ENCODE data around the gene C11orf91.
A peak's percentile ranks its signal among the peaks of the same experiment; 100 is the strongest.
"Not testable (repeated sequence)": the region's sequence is repeated elsewhere in the genome, so short reads cannot be mapped to it uniquely, and the experiment has no call there.

C11orf91 gene

DNA sequence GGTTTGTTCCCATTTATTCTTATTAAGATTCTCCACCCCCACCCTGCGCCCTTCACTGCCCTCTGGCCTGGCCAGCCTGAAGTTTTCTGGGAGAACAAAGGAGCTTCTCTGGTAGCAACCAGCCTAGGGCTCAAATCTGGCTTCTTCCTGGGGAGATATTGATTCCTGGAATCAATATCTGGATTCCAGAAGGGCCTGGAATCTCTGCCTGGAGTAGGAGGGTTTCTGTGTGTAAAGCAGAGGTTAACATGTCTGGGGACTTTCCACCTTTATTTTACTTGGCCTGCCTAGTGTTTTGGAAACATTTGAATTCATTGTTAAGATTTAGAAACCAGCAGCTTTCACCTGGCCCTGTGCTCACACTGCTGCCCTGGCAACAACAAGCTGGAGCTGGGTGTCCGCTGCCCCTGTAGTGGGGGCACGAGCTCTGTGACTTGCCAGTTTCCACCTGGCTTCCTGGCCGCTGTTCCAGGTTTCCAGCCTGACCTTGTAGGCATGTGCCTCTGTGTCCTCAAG is 5.5 kb downstream of the C11orf91 start:
- no peak for DNase-seq

DNA sequence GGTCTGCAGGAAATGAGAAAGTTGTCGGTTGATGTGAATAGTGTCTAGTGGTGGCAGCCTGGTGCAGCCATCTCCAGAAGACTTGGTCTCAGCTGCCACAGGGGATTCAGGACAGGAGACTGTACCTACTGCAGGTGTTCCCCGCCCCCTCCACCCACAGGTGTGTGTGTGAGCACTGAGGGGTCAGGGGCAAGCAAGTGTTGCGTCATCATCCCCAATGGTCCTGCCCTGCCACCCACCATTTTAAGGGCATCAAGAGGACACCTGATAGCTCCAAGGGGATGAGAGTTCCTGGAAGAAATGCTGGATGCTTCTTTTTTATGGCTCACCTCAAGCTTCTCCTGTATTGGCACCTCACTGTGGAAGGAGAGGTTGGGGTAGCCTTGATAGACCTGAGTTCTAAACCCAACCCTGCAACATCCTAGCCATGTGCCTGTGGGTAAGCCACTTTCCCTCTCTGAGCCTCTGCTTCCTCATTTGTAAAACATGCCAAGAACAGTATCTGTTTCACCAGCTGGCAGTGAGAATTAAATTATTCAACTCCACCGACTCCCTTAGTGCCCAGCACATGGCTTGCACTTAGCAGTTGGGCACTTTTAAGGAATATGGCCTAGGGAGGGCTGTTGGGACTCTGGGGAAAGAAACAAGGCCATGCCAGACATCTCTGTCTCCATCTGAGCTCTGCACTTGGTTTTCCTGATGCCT is 6.1 kb downstream of the C11orf91 start:
- DNase-seq: no peak

DNA sequence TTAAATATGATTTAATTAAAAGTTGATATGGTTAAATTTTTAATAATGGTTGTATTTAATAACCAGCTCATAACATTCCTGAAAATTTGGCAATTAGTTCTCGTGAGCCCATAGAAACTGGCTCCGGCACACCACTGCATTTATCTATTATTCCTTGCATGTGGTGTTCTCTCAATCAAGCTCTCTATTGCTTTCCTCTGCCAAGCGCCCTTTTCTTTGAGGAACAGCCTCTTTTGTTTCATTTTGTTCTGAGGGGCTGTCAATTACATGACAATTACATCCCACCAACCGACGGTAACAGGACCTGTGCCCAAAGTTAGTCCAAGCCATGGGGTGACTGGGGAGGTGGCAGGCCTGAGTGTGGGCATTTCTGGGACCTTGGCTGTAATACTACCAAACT is 8.1 kb downstream of the C11orf91 start:
- no peak for DNase-seq

DNA sequence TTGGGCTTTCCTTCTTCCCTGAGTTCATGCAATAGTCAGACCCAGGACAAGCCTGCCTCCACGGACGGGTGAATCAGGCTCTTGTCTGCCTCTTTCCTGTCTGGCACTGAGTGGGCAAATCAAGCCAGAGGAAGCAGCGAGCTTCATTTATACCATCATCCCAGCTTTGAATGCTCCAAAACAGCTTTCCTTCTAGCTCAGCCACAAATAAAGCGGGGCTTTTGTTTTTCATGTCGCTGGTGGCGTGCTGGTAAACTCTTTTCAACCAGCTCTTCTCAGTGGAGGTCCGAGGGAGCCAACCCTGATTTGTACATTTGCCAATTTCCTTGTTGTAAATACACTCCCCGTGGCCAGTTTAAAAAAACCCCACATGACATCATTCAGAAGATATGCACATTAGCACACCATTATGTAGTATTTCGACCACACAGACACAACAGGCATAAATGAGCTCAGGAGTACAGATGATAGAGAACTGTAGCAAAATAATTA is 8.6 kb downstream of the C11orf91 start:
- peak; percentile 65 for DNase-seq

DNA sequence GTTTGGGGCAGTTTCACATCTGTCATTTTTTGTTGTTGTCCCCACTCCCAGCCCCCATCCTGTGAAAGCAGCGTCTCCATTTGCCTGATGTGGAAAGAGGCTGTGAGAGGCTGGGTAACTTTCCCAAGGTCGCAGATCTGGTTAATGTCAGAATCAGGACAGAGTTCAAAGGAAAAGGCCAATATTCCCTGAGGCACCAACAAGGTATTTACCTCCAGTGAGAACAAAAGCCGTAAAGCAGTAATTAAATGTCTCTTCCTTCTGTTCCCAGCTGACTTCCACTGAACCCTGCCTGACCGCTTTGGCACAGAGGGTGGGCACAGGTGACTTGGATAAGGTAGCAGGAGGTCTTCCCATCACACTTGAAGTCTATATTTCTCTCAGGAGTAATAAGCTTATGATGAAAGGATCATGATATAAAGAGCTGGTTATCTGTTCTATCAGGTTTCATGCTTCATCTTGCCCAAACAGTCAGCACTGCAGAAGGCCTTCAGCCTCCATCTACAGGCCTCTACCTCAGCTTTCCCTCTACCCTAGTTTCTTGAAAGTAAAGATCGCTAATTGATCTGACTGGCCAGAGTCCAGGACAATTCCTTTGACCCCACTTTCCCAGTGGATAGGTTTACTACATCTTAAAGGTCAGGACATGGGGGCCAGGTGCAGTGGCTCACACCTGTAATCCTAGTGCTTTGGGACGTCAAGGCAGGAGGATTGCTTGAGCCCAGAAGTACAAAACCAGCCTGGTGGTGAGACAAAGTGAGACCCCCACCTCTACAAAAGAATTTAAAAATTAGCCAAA is 9.4 kb downstream of the C11orf91 start:
- no peak for DNase-seq

DNA sequence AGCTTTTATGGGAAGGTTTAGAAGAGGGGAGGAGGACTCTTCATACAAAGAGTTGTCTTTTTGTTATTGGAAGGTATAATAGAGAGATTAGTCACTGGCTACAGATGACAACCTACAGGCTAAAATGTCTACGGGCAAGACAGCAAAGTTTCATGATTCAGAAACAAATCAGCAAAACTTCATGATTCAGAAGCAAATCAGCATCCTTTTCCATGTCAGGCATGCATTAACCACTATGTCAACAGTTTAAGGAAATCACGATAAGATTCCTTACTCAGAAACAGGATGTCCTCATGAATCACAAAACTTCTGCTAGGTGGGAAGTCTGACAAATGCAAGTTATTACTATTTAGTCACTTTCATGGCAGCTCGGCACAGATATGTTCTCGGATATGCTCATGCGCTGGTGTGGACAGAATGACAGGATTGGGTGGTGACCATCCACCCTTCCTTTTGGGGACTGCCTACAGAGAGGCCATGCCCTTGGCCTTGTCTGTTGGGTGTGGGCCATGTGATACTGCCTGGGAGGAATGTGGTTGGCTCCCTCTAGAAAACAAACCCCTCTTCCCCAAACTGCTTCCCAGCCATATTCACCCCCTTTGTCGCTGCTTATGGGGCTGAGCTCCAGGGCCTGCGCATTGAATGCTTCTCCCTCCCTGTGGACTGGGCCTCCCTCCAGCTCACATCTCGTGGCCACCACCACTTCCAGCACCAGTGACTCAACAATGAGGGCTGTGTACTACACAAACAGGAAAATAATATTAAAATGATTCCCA is 10.1 kb downstream of the C11orf91 start:
- DNase-seq: no peak

DNA sequence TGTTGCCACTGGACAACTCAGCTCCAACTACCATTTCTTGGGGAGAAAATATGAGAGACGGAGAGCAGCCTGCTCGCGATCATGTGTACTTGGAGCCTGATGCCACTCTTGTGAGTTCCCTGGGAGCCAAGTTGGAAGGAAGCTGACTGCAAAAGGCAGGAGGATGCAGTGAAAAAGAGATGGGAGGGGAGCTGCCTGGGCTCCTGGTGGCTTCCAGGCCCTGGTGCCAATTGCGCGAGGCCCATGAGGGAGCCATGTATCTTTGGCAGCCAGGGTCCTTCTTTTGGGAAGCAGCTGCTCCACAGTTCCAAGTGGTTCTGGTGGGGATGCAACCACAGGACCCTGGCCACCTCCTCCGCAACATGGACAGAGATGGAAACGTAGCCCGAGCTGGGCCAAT is 11.1 kb downstream of the C11orf91 start:
- DNase-seq: no peak

DNA sequence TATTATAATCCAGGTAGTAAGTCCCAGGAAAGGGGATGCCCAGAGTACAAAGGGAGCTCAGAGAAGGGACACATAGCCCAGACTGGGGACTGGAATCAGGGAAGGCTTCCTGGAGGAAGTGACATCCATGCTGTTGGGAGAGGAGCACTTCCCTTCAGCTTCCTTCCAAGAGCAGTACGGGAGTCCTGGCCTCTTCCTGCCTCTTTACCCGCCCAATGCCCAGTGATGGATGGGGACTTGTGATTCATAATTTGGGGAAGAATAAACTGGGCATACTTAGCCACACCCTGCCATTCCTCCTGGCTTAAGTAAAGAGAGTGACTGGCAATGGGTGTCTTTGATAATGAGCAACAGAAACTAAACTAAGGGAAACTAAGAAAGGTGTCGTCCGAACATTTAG is 11.5 kb downstream of the C11orf91 start:
- no peak for DNase-seq

DNA sequence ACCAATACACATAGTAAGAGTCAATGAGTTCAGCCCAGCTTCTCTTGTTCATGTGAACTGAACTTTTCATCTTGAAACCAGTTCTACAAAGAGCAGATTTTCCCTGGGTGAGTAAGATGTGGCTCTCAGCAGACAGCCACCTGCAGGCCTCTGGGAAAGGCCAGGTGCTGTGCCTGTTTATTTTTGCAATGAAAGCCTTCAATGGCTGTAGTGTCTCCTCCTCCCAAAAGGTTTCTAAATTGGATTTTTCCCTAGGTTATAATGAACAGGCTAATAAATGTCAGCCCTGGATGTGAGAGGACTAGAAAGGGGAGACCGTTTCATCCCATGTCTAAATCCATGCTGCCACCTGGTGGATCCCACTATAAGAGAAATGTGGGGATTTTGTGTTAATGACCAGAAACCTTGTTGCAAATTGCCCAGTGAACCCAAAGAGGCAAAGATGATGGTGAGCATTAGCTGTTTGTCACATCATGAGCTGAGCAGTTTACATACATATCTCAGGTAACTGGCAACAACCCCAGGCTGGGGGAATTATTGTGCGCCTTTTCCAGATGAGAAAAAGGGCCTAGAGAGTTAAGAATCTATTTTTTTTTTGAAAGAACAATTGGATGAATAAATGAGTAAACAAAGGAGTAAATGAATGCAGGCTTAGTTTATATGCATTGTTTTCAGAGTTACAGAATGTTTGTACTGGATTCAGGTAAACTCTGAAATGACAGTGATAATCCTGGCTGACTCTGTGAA is 12.7 kb downstream of the C11orf91 start:
- no peak for DNase-seq

DNA sequence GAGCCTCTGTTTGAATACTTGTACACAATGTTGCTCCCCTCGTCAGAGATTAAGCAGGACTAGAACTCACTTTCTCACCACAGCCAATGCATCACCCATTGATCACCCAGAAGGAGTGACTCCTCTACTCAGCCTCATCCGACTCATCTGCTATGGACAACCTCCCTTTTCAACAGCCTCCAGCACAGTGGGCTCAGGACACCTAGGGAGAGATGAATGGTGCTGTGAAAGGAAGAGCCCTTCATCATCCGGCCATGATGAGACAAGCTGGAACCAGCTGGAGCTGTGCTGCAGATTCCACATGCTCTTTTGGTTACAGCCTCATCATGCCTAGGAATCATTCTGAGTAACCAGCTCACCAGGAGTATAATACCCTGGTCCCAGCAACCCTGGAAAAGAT is 15.5 kb downstream of the C11orf91 start:
- no peak for DNase-seq

DNA sequence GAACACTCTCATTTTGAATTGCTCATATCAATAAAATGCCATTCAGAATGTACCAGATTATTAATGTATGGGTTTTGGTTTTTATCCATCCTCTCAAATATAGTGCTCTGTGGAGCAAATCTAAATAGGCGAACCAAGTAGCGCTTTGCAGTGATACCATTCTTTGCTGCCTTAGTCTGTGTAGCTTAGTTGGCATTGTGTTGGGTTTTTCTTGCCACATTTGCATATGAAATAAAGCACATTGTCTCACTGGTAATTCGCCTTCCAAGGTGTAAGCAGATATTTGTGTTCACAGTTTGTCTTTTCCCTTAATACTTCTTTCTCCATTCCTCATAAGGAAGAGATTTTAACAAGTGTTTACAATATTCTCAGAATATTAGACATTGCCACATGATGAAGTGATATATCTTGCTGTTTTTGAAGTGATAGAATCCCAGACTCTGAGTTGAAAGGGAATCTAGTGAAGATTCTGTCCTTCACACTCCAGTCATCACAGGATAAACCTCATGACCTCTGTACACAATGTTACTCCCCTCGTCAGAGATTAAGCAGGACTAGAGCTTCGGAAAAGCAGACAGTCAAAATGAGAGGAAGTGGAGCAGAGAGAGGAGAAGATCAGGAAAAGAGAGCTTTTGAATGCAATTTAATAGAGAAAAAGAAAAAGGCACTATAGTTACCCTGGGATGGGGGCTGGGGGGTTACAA is 16.5 kb downstream of the C11orf91 start:
- DNase-seq: no peak

DNA sequence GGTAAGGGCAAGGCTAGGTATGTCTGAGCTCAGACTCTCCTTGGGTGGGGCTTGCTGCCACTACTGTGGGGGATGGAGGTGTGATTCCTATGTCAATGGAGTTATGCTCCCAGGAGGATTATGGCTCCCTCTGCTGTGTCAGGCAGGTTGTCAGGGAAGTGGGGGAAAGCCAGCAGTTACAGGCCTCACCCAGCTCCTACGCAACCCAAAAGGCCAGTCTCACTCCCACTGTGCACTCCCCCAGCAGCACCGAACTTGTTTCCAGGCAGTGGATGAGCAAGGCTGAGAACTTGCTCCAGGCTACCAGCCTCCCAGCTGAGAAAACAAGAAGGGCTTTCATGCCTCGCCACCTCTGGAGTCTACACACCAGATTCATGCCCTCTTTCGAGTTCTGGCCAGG is 18.2 kb downstream of the C11orf91 start:
- DNase-seq: no peak

DNA sequence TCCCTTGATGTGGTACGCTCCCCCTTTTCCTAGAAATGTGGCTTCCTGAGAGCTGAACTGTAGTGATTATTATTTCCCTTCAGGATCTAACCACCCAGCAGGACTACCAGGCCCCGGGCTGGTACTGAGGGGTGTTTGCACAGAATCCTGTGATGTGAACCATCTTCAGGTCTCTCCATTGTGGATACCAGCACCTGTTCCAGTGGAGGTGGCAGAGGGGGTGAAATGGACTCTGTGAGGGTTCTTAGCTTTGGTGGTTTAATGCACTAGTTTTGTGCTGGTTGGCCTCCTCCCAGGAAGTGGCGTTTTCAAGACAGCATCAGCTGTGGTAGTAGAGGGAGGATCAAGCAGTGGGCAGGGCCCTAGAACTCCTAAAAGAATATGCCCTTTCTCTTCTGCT is 18.6 kb downstream of the C11orf91 start:
- no peak for DNase-seq

DNA sequence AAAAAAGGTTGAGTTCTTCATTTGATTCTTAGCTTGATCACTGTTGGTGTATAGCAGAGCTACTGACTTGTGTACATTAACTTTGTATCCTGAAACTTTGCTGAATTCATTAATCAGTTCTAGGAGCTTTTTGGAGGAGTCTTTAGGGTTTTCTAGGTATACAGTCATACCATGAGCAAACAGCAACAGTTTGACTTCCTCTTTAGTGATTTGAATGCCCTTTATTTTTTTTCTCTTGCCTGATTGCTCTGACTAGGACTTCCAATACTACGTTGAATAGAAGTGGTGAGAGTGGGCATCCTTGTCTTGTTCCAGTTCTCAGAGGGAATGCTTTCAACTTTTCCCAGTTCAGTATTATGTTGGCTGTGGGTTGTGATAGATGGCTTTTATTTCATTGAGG is 22.0 kb downstream of the C11orf91 start:
- DNase-seq: not testable (repeated sequence)

DNA sequence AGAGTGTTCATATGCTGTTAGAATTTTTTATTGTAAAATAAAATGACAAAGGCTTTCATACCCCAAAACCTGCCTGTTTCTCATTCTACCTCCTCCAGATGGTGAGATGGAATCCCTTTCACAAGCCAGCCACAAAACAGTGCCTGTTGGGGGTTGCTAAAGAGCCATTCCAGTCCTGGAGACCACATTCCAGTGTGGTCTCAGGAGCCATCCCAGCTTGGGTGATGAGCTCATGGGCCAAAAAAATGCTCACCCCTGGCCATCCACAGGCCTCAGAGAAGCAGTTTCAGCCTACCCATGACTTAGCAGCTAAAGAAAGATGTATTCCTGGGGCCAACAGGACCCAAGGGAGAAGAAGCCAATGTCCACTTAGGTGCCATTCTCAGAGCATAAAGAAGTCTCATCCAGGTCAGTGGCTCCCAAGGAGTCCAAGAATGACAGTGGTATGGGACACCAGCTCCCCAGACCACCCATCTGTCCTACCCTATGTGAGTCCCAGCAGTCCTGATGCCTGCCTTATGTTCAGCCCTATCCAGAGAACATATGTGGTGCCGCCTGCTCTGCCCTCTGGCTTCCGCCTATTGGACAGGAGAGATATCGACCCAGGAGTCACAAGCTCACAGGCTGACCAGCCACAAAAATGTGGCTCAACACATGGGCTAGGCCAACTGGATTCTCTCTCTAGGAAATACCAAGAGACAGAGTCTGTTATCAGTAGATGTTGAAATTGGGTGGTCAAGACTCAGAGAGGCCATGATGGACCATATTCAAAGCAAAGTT is 26.4 kb downstream of the C11orf91 start:
- DNase-seq: no peak

DNA sequence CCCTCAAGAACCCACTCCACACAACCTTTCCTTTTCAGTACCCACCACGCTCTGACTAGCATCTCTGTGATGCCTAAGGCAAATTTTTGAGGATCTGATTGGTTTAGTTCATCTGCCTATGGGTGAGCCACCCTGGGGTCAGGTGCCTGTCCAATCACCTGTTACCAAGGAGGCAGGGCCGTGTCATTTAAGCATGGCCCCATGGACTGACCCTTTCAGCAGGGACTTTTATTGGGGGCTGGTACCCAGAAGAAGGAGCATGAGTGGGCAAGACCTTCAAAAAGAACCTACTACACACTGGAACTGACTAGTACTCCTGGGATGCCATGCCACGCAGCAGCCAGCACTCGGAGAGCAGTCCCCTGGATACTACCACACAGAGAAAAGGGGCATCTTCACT is 28.4 kb downstream of the C11orf91 start:
- DNase-seq: no peak

DNA sequence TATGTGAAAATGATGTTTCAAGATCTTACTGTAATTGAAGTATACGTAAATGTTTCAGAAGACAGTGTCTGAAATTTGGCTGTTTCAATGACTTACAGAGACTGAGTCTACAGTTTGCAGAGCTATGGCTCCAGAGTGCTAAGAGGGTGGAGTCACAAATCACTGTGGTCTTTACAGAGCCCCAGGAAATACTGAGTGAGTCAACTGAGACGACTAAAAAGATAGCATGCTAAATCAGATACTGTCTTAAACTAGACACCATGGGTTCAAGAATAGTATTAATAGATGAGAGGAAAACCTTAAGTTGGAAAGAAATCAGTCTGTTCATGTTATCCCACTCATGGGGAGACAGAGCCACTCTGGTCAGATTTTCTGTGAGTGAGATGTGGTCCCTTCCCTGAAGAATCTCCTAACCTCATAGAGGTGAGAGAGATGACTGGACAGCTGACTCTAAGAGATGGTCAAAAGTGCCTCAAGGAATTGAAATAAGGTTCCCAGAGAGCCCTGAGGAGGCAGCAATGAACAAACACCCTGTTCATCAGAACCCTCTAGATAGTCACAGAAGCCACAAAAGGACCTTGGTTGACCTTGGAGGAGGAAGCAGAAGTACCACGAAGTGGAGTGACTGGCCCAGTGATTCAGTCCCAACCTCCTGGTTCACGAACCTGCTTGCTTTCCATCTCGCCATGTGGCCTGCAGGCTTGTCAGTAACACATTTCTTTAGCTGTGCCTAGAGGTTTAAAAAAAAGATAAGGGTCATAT is 30.2 kb downstream of the C11orf91 start:
- DNase-seq: no peak

DNA sequence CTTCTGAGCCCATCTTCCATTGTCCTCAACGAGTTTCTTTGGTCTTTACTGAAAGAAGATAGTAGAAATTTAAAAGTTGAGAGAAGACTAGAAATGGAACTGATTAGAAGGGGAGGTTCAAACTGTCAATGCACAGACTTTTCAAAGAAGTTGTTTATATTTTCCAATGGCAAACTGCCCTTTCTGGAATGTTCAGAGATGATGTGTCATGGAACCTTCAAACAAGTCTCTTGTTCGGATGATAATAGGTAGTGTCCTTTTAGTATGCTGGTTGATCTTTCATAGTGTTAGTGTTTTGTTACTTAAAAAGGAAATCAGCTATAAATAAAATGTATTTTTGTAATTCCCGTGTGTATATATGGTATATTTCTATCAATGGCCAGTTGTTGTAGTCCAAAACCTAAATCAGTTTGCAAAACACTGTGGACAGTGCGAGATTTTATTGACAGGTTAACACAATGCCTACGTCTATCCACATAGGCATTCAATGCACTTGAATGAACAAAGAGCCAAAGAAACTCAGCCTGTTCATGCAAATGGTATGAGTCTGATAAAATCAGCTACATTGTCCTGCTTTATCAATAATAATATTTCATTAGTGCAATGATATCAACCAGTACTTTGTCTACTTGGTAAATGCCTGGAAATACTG is 30.9 kb downstream of the C11orf91 start:
- no peak for DNase-seq

DNA sequence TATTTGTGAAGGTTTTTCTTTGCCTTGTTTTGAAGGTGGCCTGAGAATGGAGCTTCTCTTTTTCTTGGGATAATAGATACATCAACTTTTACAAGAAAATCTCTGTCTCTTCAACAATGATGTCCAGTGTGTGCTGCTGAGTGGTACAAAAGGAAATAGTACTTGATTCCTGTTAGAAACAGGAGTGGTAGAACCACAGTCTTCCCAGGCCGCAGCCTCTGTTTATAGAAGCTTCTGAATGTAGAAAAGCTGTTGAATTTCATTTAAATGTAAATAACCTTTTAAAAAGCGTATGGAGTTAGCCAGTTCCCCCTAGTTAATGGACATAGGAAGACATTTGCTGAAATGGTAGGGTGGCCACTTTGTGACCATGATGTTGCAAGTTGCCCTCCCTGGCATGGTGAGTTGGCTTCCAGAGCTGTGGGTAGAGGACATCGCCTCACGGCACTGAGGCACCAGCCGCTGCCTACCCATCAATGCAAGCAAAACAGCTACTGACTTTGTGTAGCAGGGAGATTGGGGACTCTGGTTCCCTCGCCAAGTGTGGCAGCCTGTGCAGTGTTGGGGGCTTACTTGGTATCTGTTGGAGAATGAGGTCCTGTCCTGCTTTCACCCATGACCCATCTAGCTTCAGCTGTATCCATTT is 31.6 kb downstream of the C11orf91 start:
- no peak for DNase-seq

Measured in left hindlimb (tissue), 1 donor.